HCT116 (cell line): ENCODE data around the gene CENPF. TPM values are rescaled to one million over a fixed set of nuclear protein-coding genes. Genes with fewer than 3 reads are reported as not detected.

ENCODE experiments used
- ATAC-seq: fragments of 200-7000 bp; cut with Tn5 transposase; 2 replicates; pipeline ENCODE4 v1.9.1; 2020; ENCODE audit warnings: mild to moderate bottlenecking, moderate library complexity
- BruUV-seq: library from RNA; stranded (reverse); fragments of 400-500 nt; replicated peaks from 2 replicates; lab custom pipeline; 2021; lab: Mats Ljungman, UMichigan
- CTCF ChIA-PET: fragments of 300-600 bp; sonication (Branson Sonifier 250); formaldehyde crosslinking; loops from one replicate; lab custom pipeline; 2021; ENCODE audit warnings: antibody characterized with exemption; lab: Charles Lee
- POLR2A ChIA-PET: fragments of 300-600, 350-600 bp; sonication (Branson Sonifier 250); formaldehyde crosslinking; loops from one replicate; lab custom pipeline; 2021; ENCODE audit warnings: antibody characterized with exemption; lab: Charles Lee
- RAD21 ChIA-PET, 2 experiments: fragments of 300-600 bp; sonication (Branson Sonifier 250); formaldehyde crosslinking; loops; one replicate each; lab custom pipeline; 2023; ENCODE audit warnings: low total read pairs in 2 of 2; ENCODE audit not compliant: uncharacterized antibody in 2 of 2, unreplicated experiment in 2 of 2, low non-redundant PET in 1 of 2; lab: Charles Lee
- DNase-seq: peaks from one replicate; pipeline ENCODE4 v3.0.0-alpha.2; 2010; ENCODE audit warnings: low read depth, low spot score
- H2AFZ ChIP-seq: fragments of 200-600 bp; shearing (Covaris generic), sonication (generic); 2 replicates; pipeline ENCODE4 v1.6.1; 2017; ENCODE audit warnings: low read depth, mixed run types, mixed read lengths, antibody characterized with exemption, low read length; ENCODE audit not compliant: poor library complexity, severe bottlenecking
- H3K27ac ChIP-seq: 2 replicates; pipeline ENCODE4 v1.5.1; 2012; ENCODE audit warnings: low read depth, low read length
- H3K27me3 ChIP-seq: fragments of 200-600 bp; sonication (generic); 2 replicates; pipeline ENCODE4 v1.6.1; 2016; ENCODE audit warnings: mixed run types, low read length, mixed read lengths; ENCODE audit not compliant: insufficient read depth
- H3K36me3 ChIP-seq, 2 experiments: fragments of 200-500 bp in 1 of 2; fragments of 200-600 bp in 1 of 2; sonication (Bioruptor generic) in 1 of 2; sonication (generic) in 1 of 2; 2 replicates each; pipeline versions ENCODE4 v1.5.1 to v1.6.1; 2014 to 2016; ENCODE audit warnings: low read length in 2 of 2, inconsistent platforms in 1 of 2, mixed read lengths in 1 of 2, mixed run types in 1 of 2; ENCODE audit not compliant: insufficient read depth in 2 of 2, control insufficient read depth in 1 of 2
- H3K4me1 ChIP-seq, 2 experiments: fragments of 200-600 bp in 1 of 2; sonication (generic) in 1 of 2; 2 replicates each; pipeline versions ENCODE4 v1.5.1 to v1.6.1; 2012 to 2017; ENCODE audit warnings: low read length in 2 of 2, inconsistent platforms in 1 of 2, mild to moderate bottlenecking in 1 of 2, mixed read lengths in 1 of 2, mixed run types in 1 of 2, moderate library complexity in 1 of 2; ENCODE audit not compliant: insufficient read depth in 2 of 2, control insufficient read depth in 1 of 2
- H3K4me2 ChIP-seq: fragments of 200-600 bp; sonication (generic); 2 replicates; pipeline ENCODE4 v1.6.1; 2017; ENCODE audit warnings: mixed run types, low read length, mixed read lengths
- H3K4me3 ChIP-seq, 2 experiments: fragments of 200-600 bp in 1 of 2; sonication (generic) in 1 of 2; replicated peaks in 1 of 2; 2 replicates each; pipeline ENCODE4 v1.5.1; 2011 to 2016; ENCODE audit warnings: low read length in 2 of 2, control low read depth in 1 of 2, low read depth in 1 of 2, mild to moderate bottlenecking in 1 of 2, mixed read lengths in 1 of 2, mixed run types in 1 of 2
- H3K79me2 ChIP-seq: fragments of 200-600 bp; sonication (generic); 2 replicates; pipeline ENCODE4 v1.6.1; 2017; ENCODE audit warnings: mild to moderate bottlenecking, mixed run types, low read length, moderate library complexity, mixed read lengths; ENCODE audit not compliant: insufficient read depth
- H3K9ac ChIP-seq: fragments of 200-600 bp; sonication (generic); 2 replicates; pipeline ENCODE4 v1.6.1; 2016; ENCODE audit warnings: low read length, mixed read lengths
- H3K9me2 ChIP-seq: fragments of 200-600 bp; sonication (generic), shearing (Covaris generic); 2 replicates; pipeline ENCODE4 v1.6.1; 2017; ENCODE audit warnings: mixed run types, mild to moderate bottlenecking, moderate library complexity; ENCODE audit not compliant: insufficient read depth
- H3K9me3 ChIP-seq, 2 experiments: fragments of 200-500 bp in 1 of 2; fragments of 200-600 bp in 1 of 2; sonication (Bioruptor generic) in 1 of 2; sonication (generic) in 1 of 2; 2 replicates each; pipeline ENCODE4 v1.6.1; 2014 to 2017; ENCODE audit warnings: low read length in 2 of 2, mixed read lengths in 2 of 2, inconsistent platforms in 1 of 2, low read depth in 1 of 2, mild to moderate bottlenecking in 1 of 2, mixed run types in 1 of 2, moderate library complexity in 1 of 2; ENCODE audit not compliant: control insufficient read depth in 1 of 2, insufficient read depth in 1 of 2
- H4K20me1 ChIP-seq: fragments of 200-600 bp; sonication (generic), shearing (Covaris generic); 2 replicates; pipeline ENCODE4 v1.6.1; 2017; ENCODE audit warnings: mixed run types, mild to moderate bottlenecking, moderate library complexity; ENCODE audit not compliant: insufficient read depth
- CEBPB ChIP-seq: IDR thresholded peaks from 2 replicates; pipeline ENCODE4 v1.6.1; 2012; ENCODE audit warnings: low read depth
- EZH2 ChIP-seq: fragments of 200-600 bp; sonication (generic); IDR thresholded peaks from 2 replicates; pipeline ENCODE4 v1.6.1; 2017; ENCODE audit warnings: antibody characterized with exemption, mixed run types
- EZH2phosphoT487 ChIP-seq: fragments of 200-600 bp; IDR thresholded peaks from 2 replicates; pipeline ENCODE4 v1.6.1; 2018; ENCODE audit warnings: antibody characterized with exemption, borderline replicate concordance
- JUND ChIP-seq: IDR thresholded peaks from 2 replicates; pipeline ENCODE4 v1.6.1; 2012
- POLR2A ChIP-seq: IDR thresholded peaks from 2 replicates; pipeline ENCODE4 v1.7.0; 2011; ENCODE audit warnings: borderline replicate concordance; ENCODE audit not compliant: insufficient read depth, insufficient read length; ENCODE audit errors: extremely low read depth
- POLR2AphosphoS5 ChIP-seq: IDR thresholded peaks from 2 replicates; pipeline ENCODE4 v1.6.1; 2011; ENCODE audit warnings: mild to moderate bottlenecking, low read depth, low read length, moderate library complexity
- SIN3A ChIP-seq: IDR thresholded peaks from 2 replicates; pipeline ENCODE4 v1.6.1; 2012; ENCODE audit warnings: low read depth
- SP1 ChIP-seq: IDR thresholded peaks from 2 replicates; pipeline ENCODE4 v1.6.1; 2012; ENCODE audit warnings: low read depth
- SRF ChIP-seq: IDR thresholded peaks from 2 replicates; pipeline ENCODE4 v1.6.1; 2012; ENCODE audit warnings: low read depth
- TCF7L2 ChIP-seq: IDR thresholded peaks from 2 replicates; pipeline ENCODE4 v1.7.0; 2011; ENCODE audit warnings: borderline replicate concordance, inconsistent platforms; ENCODE audit not compliant: insufficient read depth, insufficient read length; ENCODE audit errors: extremely low read depth
- YY1 ChIP-seq: IDR thresholded peaks from 2 replicates; pipeline ENCODE4 v1.6.1; 2011; ENCODE audit warnings: low read length, low read depth, moderate library complexity, mild to moderate bottlenecking; ENCODE audit not compliant: insufficient replicate concordance; ENCODE audit errors: extremely low read depth
- intact Hi-C: fragments of 100-400 bp; cut with micrococcal nuclease; formaldehyde crosslinking; loops from 2 replicates; pipeline ENCODE4 v1.10.0; 2022
- total RNA-seq: library from RNA; stranded (reverse); gene quantifications from one replicate; pipeline ENCODE4 v1.2.1, GENCODE V29; 2021; ENCODE audit not compliant: unreplicated experiment
- TF ChIP-seq, protein P1 (sequence below): IDR thresholded peaks from 2 replicates; pipeline ENCODE4 v1.6.1; 2011; ENCODE audit warnings: mild to moderate bottlenecking, low read length, moderate library complexity; ENCODE audit not compliant: insufficient replicate concordance; ENCODE audit errors: extremely low read depth
- TF ChIP-seq, protein P2 (sequence below): IDR thresholded peaks from 2 replicates; pipeline ENCODE4 v1.6.1; 2012
- TF ChIP-seq, protein P3 (sequence below), 3 experiments: fragments of 200-600 bp in 1 of 3; sonication (generic) in 1 of 3; IDR thresholded peaks in 2 of 3; conservative IDR thresholded peaks in 1 of 3; 2 replicates each; pipeline ENCODE4 v1.5.1; 2012 to 2017; ENCODE audit warnings: low read depth in 2 of 3, low read length in 2 of 3, antibody characterized with exemption in 1 of 3, borderline replicate concordance in 1 of 3, control low read depth in 1 of 3, mild to moderate bottlenecking in 1 of 3, mixed read lengths in 1 of 3, mixed run types in 1 of 3, moderate library complexity in 1 of 3; ENCODE audit not compliant: insufficient read depth in 1 of 3
- TF ChIP-seq, protein P4 (sequence below): IDR thresholded peaks from 2 replicates; pipeline ENCODE4 v1.6.1; 2012; ENCODE audit warnings: low read depth

The CENPF gene
- total RNA-seq, 1 experiment from 2014 or later = 120 TPM

DNA sequence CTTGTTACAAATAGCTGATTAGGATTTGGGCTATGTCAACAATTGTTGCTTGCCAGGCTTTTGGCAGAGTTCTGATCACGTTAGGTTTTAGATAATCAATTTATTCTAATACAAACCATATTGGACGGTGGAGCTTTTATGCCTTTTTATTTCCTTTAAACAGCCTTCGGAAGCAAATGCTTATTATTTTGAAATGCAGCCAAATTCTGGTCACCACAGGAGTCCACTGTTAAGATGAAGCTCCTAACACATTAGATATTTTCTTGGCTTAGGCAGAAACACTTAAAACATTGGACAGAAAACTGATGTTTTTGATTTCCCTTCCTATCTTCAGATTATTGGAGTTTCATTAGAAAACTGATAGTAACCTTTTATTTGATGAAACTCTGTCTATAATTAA is 82.9 kb downstream of the CENPF start:
- ATAC-seq (no peak), DNase-seq (no peak)
- Histone ChIP-seq H3K36me3 (no peaks in the 10 kb centered on the region), H3K27ac (no peak overlapping the region), H4K20me1 (no peaks in the 10 kb centered on the region), H3K79me2 (no peaks in the 10 kb centered on the region), H3K4me1 (no peaks in the 10 kb centered on the region), H3K4me3 (no peak overlapping the region), H3K4me2 (no peak overlapping the region), H3K9ac (no peak overlapping the region), H2AFZ (no peak overlapping the region), H3K9me3 (no peaks in the 10 kb centered on the region), H3K27me3 (no peaks in the 10 kb centered on the region), H3K9me2 (no peaks in the 10 kb centered on the region)
- ChIA-PET CTCF (no interaction called here), RAD21 (no interaction called here), POLR2A (no interaction called here)
- TF ChIP-seq, protein P1, sequence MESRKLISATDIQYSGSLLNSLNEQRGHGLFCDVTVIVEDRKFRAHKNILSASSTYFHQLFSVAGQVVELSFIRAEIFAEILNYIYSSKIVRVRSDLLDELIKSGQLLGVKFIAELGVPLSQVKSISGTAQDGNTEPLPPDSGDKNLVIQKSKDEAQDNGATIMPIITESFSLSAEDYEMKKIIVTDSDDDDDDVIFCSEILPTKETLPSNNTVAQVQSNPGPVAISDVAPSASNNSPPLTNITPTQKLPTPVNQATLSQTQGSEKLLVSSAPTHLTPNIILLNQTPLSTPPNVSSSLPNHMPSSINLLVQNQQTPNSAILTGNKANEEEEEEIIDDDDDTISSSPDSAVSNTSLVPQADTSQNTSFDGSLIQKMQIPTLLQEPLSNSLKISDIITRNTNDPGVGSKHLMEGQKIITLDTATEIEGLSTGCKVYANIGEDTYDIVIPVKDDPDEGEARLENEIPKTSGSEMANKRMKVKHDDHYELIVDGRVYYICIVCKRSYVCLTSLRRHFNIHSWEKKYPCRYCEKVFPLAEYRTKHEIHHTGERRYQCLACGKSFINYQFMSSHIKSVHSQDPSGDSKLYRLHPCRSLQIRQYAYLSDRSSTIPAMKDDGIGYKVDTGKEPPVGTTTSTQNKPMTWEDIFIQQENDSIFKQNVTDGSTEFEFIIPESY = no peak
- TF ChIP-seq POLR2A = no peak
- no peak for TF ChIP-seq CEBPB
- TF ChIP-seq, protein P2, sequence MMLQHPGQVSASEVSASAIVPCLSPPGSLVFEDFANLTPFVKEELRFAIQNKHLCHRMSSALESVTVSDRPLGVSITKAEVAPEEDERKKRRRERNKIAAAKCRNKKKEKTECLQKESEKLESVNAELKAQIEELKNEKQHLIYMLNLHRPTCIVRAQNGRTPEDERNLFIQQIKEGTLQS = no peak
- no peak for TF ChIP-seq EZH2phosphoT487
- TF ChIP-seq, protein P3, sequence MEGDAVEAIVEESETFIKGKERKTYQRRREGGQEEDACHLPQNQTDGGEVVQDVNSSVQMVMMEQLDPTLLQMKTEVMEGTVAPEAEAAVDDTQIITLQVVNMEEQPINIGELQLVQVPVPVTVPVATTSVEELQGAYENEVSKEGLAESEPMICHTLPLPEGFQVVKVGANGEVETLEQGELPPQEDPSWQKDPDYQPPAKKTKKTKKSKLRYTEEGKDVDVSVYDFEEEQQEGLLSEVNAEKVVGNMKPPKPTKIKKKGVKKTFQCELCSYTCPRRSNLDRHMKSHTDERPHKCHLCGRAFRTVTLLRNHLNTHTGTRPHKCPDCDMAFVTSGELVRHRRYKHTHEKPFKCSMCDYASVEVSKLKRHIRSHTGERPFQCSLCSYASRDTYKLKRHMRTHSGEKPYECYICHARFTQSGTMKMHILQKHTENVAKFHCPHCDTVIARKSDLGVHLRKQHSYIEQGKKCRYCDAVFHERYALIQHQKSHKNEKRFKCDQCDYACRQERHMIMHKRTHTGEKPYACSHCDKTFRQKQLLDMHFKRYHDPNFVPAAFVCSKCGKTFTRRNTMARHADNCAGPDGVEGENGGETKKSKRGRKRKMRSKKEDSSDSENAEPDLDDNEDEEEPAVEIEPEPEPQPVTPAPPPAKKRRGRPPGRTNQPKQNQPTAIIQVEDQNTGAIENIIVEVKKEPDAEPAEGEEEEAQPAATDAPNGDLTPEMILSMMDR (IDR thresholded peaks at IDR 0.05 in 2 of 3, conservative IDR thresholded peaks at IDR 0.05 in 1 of 3; ENCODE audit: borderline replicate concordance in 1 of 3, insufficient read depth in 1 of 3, low read depth in 2 of 3, low read length in 2 of 3) = no peak
- TF ChIP-seq TCF7L2 = no peak
- TF ChIP-seq SP1 = no peak
- TF ChIP-seq, protein P4, sequence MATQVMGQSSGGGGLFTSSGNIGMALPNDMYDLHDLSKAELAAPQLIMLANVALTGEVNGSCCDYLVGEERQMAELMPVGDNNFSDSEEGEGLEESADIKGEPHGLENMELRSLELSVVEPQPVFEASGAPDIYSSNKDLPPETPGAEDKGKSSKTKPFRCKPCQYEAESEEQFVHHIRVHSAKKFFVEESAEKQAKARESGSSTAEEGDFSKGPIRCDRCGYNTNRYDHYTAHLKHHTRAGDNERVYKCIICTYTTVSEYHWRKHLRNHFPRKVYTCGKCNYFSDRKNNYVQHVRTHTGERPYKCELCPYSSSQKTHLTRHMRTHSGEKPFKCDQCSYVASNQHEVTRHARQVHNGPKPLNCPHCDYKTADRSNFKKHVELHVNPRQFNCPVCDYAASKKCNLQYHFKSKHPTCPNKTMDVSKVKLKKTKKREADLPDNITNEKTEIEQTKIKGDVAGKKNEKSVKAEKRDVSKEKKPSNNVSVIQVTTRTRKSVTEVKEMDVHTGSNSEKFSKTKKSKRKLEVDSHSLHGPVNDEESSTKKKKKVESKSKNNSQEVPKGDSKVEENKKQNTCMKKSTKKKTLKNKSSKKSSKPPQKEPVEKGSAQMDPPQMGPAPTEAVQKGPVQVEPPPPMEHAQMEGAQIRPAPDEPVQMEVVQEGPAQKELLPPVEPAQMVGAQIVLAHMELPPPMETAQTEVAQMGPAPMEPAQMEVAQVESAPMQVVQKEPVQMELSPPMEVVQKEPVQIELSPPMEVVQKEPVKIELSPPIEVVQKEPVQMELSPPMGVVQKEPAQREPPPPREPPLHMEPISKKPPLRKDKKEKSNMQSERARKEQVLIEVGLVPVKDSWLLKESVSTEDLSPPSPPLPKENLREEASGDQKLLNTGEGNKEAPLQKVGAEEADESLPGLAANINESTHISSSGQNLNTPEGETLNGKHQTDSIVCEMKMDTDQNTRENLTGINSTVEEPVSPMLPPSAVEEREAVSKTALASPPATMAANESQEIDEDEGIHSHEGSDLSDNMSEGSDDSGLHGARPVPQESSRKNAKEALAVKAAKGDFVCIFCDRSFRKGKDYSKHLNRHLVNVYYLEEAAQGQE = no peak
- no peak for TF ChIP-seq YY1
- no peak for TF ChIP-seq POLR2AphosphoS5
- TF ChIP-seq EZH2 = no peak
- no peak for TF ChIP-seq SIN3A
- no peak for TF ChIP-seq JUND
- TF ChIP-seq SRF = no peak
- no TSS peak for BruUV-seq
- intact Hi-C loops = no loop called here
